Natural killer cell (primary cell): ENCODE measurements around the gene MACROD2. TPM values are rescaled to one million over a fixed set of nuclear protein-coding genes. Genes with fewer than 3 reads are reported as not detected.
"Not testable (repeated sequence)": the region's sequence is repeated elsewhere in the genome, so short reads cannot be mapped to it uniquely, and the experiment has no call there.

Experiments used
- ATAC-seq, 3 donors: fragments of 150-1000 bp in 2 of 3; fragments of 200-7000 bp in 1 of 3; cut with Tn5 transposase; 1 replicate in 1 of 3; 2 replicates in 2 of 3; pipeline ENCODE4 v1.10.0; 2021; ENCODE audit warnings: mild to moderate bottlenecking in 2 of 3, moderate library complexity in 2 of 3
- DNase-seq, 2 donors: peaks; one replicate each; pipeline versions ENCODE4 v3.0.0 to v3.0.0-alpha.2; 2013 to 2021; ENCODE audit warnings: mixed read lengths in 1 of 2
- H3K27ac ChIP-seq: one replicate; pipeline ENCODE4 v1.5.1; 2013; ENCODE audit warnings: mild to moderate bottlenecking, low read length
- H3K27me3 ChIP-seq: one replicate; pipeline ENCODE4 v1.6.1; 2013; ENCODE audit warnings: low read length; ENCODE audit not compliant: control insufficient read depth, insufficient read depth
- H3K36me3 ChIP-seq: one replicate; pipeline ENCODE4 v1.6.1; 2013; ENCODE audit warnings: low read length; ENCODE audit not compliant: control insufficient read depth, insufficient read depth
- H3K4me1 ChIP-seq: one replicate; pipeline ENCODE4 v1.6.1; 2013; ENCODE audit warnings: low read length; ENCODE audit not compliant: control insufficient read depth, insufficient read depth
- H3K4me3 ChIP-seq: one replicate; pipeline ENCODE4 v1.5.1; 2013; ENCODE audit warnings: low read length
- H3K9me3 ChIP-seq: one replicate; pipeline ENCODE4 v1.6.1; 2013; ENCODE audit warnings: low read length; ENCODE audit not compliant: control insufficient read depth, insufficient read depth
- H3K27ac Mint-ChIP-seq, 2 donors: one replicate each; pipeline ENCODE4 v1.8.0; 2022; ENCODE audit warnings: mild to moderate bottlenecking in 2 of 2, mixed read lengths in 2 of 2, moderate library complexity in 1 of 2
- H3K27me3 Mint-ChIP-seq, 2 donors: one replicate each; pipeline ENCODE4 v1.8.0; 2022; ENCODE audit warnings: low read depth in 2 of 2, mixed read lengths in 2 of 2
- H3K36me3 Mint-ChIP-seq: one replicate; pipeline ENCODE4 v1.8.0; 2022; ENCODE audit warnings: mixed read lengths
- H3K4me1 Mint-ChIP-seq, 2 donors: one replicate each; pipeline ENCODE4 v1.8.0; 2022; ENCODE audit warnings: mixed read lengths in 2 of 2
- H3K4me3 Mint-ChIP-seq: one replicate; pipeline ENCODE4 v1.8.0; 2022; ENCODE audit warnings: mild to moderate bottlenecking, moderate library complexity, mixed read lengths
- H3K9me3 Mint-ChIP-seq, 2 donors: one replicate each; pipeline ENCODE4 v1.8.0; 2022; ENCODE audit warnings: mixed read lengths in 2 of 2
- CTCF ChIP-seq: fragments of 200-600 bp; IDR thresholded peaks from one replicate; pipeline ENCODE4 v1.8.0; 2022; ENCODE audit warnings: antibody characterized with exemption
- WGBS: methylation state at CpG from one replicate; pipeline ENCODE4 v1.1.7; 2013; ENCODE audit warnings: missing lambda C conversion rate; ENCODE audit not compliant: insufficient coverage; 5-methylcytosine and 5-hydroxymethylcytosine counted together
- intact Hi-C: fragments of 100-400 bp; cut with micrococcal nuclease; formaldehyde crosslinking; loops from one replicate; pipeline ENCODE4 v1.14.2; 2022
- total RNA-seq, 4 donors: library from RNA; stranded (reverse); fragments of 120-200 nt in 1 of 4; gene quantifications; one replicate each; pipeline versions ENCODE4 v1.2.3 to v1.2.4, GENCODE V29; 2013 to 2022

MACROD2 gene
- total RNA-seq, 3 donors from 2014 or later (not counting 1 experiment from before 2014, with no cell fraction given): 0.19 to 0.88 TPM; not detected in 1

- Mint-ChIP-seq H3K9me3 (peaks cover 2 to 4% of the 10 kb centered on the region in 2 donors), H3K36me3 (peaks cover 3% of the 10 kb centered on the region), H3K27ac (no peak overlapping the region), H3K4me3 (no peak overlapping the region), H3K27me3 (peaks cover 0 to 3% of the 10 kb centered on the region in 2 donors), H3K4me1 (no peaks in the 10 kb centered on the region)
- Histone ChIP-seq H3K4me1 (no peaks in the 10 kb centered on the region), H3K36me3 (no peaks in the 10 kb centered on the region), H3K27ac (no peak overlapping the region), H3K27me3 (no peaks in the 10 kb centered on the region), H3K9me3 (no peaks in the 10 kb centered on the region), H3K4me3 (no peak overlapping the region)
- DNase-seq: no peak
- ATAC-seq: no peak
- intact Hi-C loops: no loop called here
- WGBS: 74% methylated on average over 4 of the region's 5 CpGs
- no peak for TF ChIP-seq CTCF
These were observed 1981.7 kb downstream of the MACROD2 start for GRCh38 chr20:15977026-15977425.

- no peak overlapping the region for H3K4me3 Mint-ChIP-seq
- H3K4me3 ChIP-seq: no peak overlapping the region
- H3K36me3 Mint-ChIP-seq: no peaks in the 10 kb centered on the region
- no peaks in the 10 kb centered on the region for H3K9me3 ChIP-seq
- H3K27ac ChIP-seq: no peak overlapping the region
- DNase-seq: no peak
- TF ChIP-seq CTCF: no peak
- no peaks in the 10 kb centered on the region for H3K4me1 Mint-ChIP-seq
- no peaks in the 10 kb centered on the region for H3K4me1 ChIP-seq
- peaks cover 0 to 3% of the 10 kb centered on the region in 2 donors for H3K9me3 Mint-ChIP-seq
- no peak overlapping the region for H3K27ac Mint-ChIP-seq
- no peak for ATAC-seq
- H3K27me3 Mint-ChIP-seq: no peaks in the 10 kb centered on the region
- intact Hi-C loops: no loop called here
- no peaks in the 10 kb centered on the region for H3K27me3 ChIP-seq
- no peaks in the 10 kb centered on the region for H3K36me3 ChIP-seq
- 75% methylated on average over 1 of the region's 1 CpG for WGBS
These were observed 1982.4 kb downstream of the MACROD2 start for GRCh38 chr20:15977758-15978157.

GRCh38 chr20:15985494-15986368, 1990.4 kb downstream of the MACROD2 start:
- WGBS: 85% methylated on average over 21 of the region's 26 CpGs
- H3K27ac Mint-ChIP-seq, H3K36me3 Mint-ChIP-seq, ATAC-seq, H3K9me3 Mint-ChIP-seq, H3K27me3 ChIP-seq, H3K9me3 ChIP-seq, H3K27me3 Mint-ChIP-seq, H3K4me3 ChIP-seq, H3K36me3 ChIP-seq, intact Hi-C loops, H3K4me1 Mint-ChIP-seq, DNase-seq, H3K4me1 ChIP-seq, H3K27ac ChIP-seq, H3K4me3 Mint-ChIP-seq: not testable (repeated sequence)

DNA sequence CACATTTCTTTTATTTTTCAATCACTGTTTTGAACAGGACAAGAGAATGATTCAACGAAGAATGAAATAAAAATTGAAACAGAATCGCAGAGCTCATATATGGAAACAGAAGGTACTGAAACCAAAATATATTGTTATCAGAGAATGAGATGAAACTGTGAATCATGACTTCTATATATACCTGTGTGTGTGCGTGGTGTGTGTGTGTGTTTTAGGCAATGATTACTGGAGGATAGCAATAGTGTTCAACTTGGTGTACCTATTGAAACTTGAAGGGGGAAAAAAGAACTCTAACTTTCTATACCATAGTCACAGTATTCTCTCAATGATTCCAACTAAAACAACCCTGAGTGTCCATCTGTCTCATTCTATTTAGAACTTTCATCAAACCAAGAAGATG, 1991.4 kb downstream of the MACROD2 start:
- ATAC-seq: no peak
- H3K4me1 Mint-ChIP-seq: no peaks in the 10 kb centered on the region
- Histone ChIP-seq H3K4me3 (no peak overlapping the region), H3K27ac (no peak overlapping the region), H3K36me3 (no peaks in the 10 kb centered on the region), H3K27me3 (no peaks in the 10 kb centered on the region), H3K9me3 (no peaks in the 10 kb centered on the region), H3K4me1 (no peaks in the 10 kb centered on the region)
- DNase-seq: no peak
- H3K4me3 Mint-ChIP-seq: no peak overlapping the region
- peaks cover 0 to 2% of the 10 kb centered on the region in 2 donors for H3K9me3 Mint-ChIP-seq
- intact Hi-C loops: no loop called here
- H3K36me3 Mint-ChIP-seq: no peaks in the 10 kb centered on the region
- no peak for TF ChIP-seq CTCF
- 92% methylated on average over 2 of the region's 3 CpGs for WGBS
- H3K27me3 Mint-ChIP-seq: peaks cover 0 to 3% of the 10 kb centered on the region in 2 donors
- no peak overlapping the region for H3K27ac Mint-ChIP-seq
